ENCODE results near the gene PDLIM4. TPM values are rescaled to one million over a fixed set of nuclear protein-coding genes. Genes with fewer than 3 reads are reported as not detected.

The PDLIM4 gene
- total RNA-seq, 6 experiments from 2014 or later = 0.24 to 0.95 (median 0.40) TPM; not detected in 2

GRCh38 chr5:132274050-132274792, 16.7 kb downstream of the PDLIM4 start:
- H3K4me3 ChIP-seq = no peak overlapping the region
- DNase-seq = peak in 1 of 3 donors; percentile 37
- 93% methylated on average over 2 of the region's 14 CpGs for WGBS (ENCODE audit: insufficient coverage, low coverage, low lambda C conversion rate, missing lambda C conversion rate)
- no peak overlapping the region for H3K27ac ChIP-seq
- no peak for ATAC-seq
- H3K4me1 ChIP-seq = no peaks in the 10 kb centered on the region
- intact Hi-C loops (cut with DNase I) = no loop called here
- TF ChIP-seq POLR2A (IDR thresholded peaks at IDR 0.05) (no peak), CTCF (IDR thresholded peaks at IDR 0.05) (no peak)
- H3K9me3 ChIP-seq = no peaks in the 10 kb centered on the region
- no peaks in the 10 kb centered on the region for H3K36me3 ChIP-seq
- no peaks in the 10 kb centered on the region for H3K27me3 ChIP-seq

GRCh38 chr5:132275367-132276220, 18.1 kb downstream of the PDLIM4 start:
- intact Hi-C loops (cut with DNase I) = no loop called here
- WGBS (ENCODE audit: insufficient coverage, low coverage, low lambda C conversion rate, missing lambda C conversion rate) = 71% methylated on average over 3 of the region's 5 CpGs
- no peaks in the 10 kb centered on the region for H3K27me3 ChIP-seq
- H3K4me3 ChIP-seq = no peak overlapping the region
- no peaks in the 10 kb centered on the region for H3K36me3 ChIP-seq
- no peaks in the 10 kb centered on the region for H3K9me3 ChIP-seq
- DNase-seq = peak in 1 of 3 donors; percentile 28
- no peak for ATAC-seq
- H3K4me1 ChIP-seq = no peaks in the 10 kb centered on the region
- no peak overlapping the region for H3K27ac ChIP-seq
- TF ChIP-seq CTCF (IDR thresholded peaks at IDR 0.05) (no peak), POLR2A (IDR thresholded peaks at IDR 0.05) (no peak)

- ATAC-seq (no peak), DNase-seq (peak in 1 of 3 donors; percentile 18)
- WGBS (ENCODE audit: insufficient coverage, low coverage, low lambda C conversion rate, missing lambda C conversion rate) = 88% methylated on average over 6 of the region's 6 CpGs
- Histone ChIP-seq H3K36me3 (no peaks in the 10 kb centered on the region), H3K27me3 (no peaks in the 10 kb centered on the region), H3K9me3 (no peaks in the 10 kb centered on the region), H3K4me1 (no peaks in the 10 kb centered on the region), H3K4me3 (no peak overlapping the region), H3K27ac (no peak overlapping the region)
- intact Hi-C loops (cut with DNase I) = no loop called here
- TF ChIP-seq POLR2A (IDR thresholded peaks at IDR 0.05) = no peak
- no peak for TF ChIP-seq CTCF (IDR thresholded peaks at IDR 0.05)
Measured at GRCh38 chr5:132277256-132277655, 19.8 kb downstream of the PDLIM4 start.

- Histone ChIP-seq H3K27ac (no peak overlapping the region), H3K9me3 (no peaks in the 10 kb centered on the region), H3K4me3 (no peak overlapping the region), H3K36me3 (no peaks in the 10 kb centered on the region), H3K4me1 (no peaks in the 10 kb centered on the region), H3K27me3 (no peaks in the 10 kb centered on the region)
- intact Hi-C loops (cut with DNase I) = no loop called here
- 77% methylated on average over 2 of the region's 6 CpGs for WGBS (ENCODE audit: insufficient coverage, low coverage, low lambda C conversion rate, missing lambda C conversion rate)
- no peak for TF ChIP-seq CTCF (IDR thresholded peaks at IDR 0.05)
- no peak for TF ChIP-seq POLR2A (IDR thresholded peaks at IDR 0.05)
- ATAC-seq (peak; percentile 50 to 82 (median 60)), DNase-seq (peak in 1 of 3 donors; percentile 43)
Measured at GRCh38 chr5:132277971-132278853, 20.7 kb downstream of the PDLIM4 start.
